NCI-H1092 treated with DMSO at 0.1 percent for 48 hours (cell line): ENCODE data around the gene PVR.
"Not testable (repeated sequence)": the region's sequence is repeated elsewhere in the genome, so short reads cannot be mapped to it uniquely, and the experiment has no call there.

Source experiments
- DNase-seq: peaks from one replicate; lab custom pipeline; 2025; lab: John Stamatoyannopoulos, UW

PVR gene

DNA sequence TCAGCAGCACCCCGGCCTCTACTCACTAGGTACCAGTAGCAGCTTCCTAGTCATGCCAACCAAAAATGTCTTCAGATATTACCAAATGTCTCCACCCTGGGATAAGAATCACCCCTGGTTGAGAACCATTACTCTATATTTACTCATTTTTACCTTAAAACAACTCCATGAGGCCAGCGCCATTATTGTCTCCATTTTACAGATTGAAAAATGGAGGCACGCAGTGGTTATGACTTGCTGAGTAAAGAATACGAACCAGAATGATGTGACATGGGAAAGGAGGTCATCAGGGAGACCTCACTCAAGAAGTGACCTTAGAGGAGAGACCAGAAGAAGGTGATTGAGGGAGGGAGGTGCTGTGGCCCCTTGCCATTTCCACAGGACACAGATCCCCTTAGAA, 29.8 kb downstream of the PVR start:
- DNase-seq: no peak

DNA sequence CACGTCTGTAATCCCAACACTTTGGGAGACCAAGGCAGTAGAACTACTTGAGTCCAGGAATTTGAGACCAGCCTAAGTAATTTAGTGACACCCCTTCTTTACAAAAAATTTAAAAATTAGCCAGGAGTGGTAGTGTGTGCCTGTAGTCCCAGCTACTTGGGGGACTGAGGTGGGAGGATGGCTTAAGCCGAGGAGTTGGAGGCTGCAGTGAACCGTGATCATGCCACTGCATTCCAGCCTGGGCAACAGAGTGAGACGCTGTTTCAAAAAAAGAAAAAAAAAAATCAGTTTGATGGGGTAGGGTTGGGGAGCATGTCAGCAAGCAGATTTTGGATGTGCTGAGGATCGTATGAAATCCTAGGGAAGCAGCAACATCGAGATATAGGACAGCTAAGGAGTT, 31.8 kb downstream of the PVR start:
- DNase-seq: no peak

- no peak for DNase-seq
These were observed 33.5 kb downstream of the PVR start for GRCh38 chr19:44677019-44677811.

DNA sequence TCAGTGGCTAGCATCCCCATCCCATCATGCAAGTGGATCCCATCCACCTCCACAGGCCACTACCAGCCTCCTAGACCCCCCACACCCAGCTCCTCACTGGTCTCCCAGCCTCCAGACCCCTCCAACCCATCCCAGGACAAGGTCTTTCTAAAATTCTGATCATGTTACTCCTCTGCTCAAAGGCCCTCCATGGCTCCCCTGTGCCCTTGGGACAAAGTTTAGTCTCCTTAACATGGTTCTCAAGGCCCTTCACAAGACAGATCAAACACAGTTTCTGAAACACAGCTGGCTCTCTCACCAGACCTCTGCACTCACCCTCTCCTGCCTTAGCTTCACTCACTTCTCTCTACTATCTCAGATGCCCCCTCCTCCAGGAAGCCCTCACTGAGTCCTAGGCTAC, 36.8 kb downstream of the PVR start:
- DNase-seq: no peak

DNA sequence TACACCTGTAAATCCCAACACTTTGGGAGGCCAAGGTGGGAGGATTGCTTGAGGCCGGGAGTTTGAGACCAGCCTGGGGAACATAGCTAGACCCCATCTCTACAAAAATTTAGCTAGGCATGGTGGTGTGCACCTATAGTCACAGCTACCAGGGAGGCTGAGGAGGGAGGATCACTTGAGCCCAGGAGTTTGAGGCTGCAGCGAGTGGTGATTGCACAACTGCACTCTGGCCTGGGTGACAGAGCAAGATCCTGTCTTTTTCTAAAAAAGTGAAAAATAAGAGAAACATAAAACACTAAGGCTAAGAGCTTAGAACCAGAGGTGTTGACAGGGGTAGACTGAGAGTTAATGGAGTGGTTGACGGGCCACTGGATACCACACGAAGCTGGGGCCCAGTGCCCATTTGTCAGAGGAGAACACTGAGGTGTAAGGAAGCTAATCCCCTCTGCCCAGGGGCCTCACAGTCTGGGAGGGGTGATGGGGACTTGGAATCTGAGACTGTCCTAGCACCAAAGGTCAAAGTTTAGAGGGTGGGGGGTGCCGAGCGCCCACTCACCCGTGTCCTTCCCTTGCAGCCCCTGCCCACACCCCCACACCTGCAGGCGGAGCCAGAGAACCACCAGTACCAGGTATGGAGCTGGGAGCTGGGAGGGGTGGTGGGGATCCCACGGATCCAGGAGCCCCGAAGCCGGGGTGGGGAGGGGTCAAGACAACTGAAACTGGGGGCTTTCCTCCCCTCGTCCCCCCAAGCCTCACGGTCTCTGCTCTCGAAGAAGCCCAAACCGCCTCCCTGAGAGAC, 38.5 kb downstream of the PVR start:
- DNase-seq: no peak

- DNase-seq: no peak
These were observed 39.1 kb downstream of the PVR start for GRCh38 chr19:44682807-44683206.

DNA sequence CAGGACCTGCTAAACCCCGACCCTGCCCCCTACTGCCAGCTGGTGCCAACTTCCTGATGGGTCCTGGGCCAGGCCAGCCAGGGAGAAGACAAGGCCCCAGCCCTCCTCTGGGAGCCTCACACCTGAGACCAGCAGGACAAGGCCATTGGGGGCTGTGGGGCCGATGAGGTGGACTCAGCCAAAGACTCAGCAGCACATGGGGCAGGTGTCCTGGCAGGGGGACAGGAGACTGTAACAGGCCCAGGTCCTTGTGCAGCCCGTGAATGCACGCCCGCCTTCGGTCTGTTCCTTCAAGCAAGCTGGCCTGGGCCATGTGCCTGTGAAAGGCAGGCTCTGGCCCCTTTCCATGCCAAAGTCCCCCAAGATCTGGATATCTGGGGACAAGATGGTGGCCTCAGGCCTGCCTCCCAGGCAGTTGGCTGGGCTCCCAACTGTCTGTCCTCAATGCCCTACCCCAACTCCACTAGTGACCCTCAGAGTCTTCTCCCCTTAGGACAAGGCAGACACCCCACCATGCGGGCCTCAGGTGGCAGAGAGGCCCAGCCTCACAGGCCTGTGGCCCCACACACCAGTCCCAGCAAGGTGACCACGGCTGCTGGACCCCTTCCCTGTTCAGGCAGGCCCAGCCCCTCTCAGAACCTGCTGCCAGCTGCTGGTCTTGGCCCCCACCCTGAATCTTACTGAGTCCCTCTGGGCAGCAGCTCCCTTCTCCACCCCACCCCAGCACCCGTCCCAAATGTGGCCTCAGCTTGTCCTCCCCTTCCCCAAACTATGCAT, 39.9 kb downstream of the PVR start:
- DNase-seq: no peak

DNA sequence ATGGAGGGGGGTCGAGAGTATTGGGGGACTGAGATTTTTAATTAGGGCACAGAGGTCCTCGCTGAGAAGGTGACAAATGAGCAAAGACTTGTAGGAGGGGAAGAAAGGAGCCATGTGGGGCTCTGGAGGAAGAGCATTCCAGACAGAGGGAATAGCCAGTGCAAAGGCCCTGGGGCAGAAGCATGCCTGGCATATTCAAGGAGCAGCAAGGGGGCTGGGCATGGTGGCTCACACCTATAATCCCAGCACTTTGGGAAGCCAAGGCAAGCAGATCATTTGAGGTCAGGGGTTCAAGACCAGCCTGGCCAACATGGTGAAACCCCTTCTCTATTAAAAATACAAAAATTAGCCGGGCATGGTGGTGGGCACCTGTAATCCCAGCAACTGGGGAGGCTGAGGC, 40.7 kb downstream of the PVR start:
- not testable (repeated sequence) for DNase-seq

DNA sequence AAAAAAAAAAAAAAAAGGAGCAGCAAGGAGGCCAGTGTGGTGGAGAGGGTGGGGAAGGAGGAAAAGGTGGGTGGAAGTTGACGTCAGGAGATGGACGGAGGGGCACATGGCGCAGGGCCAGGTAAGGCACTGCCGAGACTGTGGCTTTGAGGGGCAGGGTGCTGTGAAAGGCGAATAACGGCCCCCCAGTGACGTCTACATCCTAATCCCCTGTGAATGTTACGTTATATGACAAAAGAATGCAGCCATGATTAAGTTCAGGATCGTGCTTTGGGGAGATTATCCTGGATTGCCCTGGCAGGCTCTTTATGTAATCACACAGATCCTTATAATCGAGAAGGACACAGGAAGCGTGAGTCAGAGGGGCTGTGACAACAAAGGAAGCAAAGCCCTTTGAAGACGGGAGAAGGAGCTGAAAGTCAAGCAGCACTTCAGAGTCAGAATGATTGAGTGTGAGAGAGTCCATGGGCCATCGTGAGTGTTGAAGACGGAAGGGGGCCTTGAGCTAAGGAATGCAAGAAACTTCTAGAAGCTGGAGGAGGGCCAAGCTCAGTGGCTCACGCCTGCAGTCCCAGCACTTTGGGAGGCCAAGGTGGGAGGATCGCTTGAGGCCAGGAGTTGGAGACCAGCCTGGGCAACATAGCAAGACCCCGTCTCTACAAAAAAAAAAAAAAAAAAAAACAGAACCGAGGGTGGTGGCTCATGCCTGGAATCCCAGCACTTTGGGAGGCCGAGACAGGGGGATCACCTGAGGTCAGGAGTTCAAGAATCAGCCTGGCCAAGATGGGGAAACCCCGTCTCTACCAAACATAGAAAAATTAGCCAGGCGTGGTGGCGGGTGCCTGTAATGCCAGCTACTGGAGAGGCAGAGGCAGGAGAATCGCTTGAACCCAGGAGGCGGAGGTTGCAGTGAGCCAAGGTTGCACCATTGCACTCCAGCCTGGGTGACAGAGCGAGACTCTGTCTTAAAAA, 41.5 kb downstream of the PVR start:
- DNase-seq: no peak

DNA sequence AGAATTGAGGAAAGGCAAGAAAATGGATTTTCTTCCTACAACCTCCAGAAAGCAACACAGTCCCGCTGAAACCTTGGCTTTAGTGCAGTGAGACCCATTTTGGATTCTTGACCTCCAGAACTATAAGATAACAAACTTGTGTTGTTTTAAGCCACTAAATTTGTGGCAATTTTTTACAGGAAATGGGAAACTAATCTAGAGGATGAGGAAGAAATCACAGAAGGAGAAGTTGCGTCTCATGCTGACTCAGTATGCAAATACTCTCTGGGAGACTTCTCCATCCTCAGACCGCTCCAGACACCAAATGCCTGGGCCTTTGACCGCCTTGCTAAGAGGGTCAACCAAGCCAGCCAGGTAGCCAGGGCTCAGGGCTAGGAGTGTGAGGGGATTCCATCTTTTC, 42.2 kb downstream of the PVR start:
- DNase-seq: no peak

DNA sequence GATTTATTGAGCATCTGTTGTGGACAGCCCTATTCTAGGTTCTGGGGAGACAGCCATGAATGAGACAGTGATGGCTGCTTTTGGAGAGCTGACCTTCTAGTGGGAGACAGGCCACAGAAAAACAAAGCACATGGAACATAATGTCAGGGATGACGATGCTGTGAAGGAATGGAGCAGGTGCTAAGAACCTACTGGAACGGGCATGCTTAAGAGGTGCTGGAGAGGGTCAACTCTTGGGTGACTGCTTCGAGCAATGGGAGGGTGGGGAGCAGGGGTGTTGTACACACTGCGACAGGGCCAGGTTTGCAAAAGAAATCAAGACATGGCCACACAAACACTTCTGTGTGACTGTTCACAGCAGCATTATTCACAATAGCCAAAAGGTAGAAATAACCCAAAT, 43.2 kb downstream of the PVR start:
- DNase-seq: no peak

- no peak for DNase-seq
These were observed 44.2 kb downstream of the PVR start for GRCh38 chr19:44687888-44688287.

DNA sequence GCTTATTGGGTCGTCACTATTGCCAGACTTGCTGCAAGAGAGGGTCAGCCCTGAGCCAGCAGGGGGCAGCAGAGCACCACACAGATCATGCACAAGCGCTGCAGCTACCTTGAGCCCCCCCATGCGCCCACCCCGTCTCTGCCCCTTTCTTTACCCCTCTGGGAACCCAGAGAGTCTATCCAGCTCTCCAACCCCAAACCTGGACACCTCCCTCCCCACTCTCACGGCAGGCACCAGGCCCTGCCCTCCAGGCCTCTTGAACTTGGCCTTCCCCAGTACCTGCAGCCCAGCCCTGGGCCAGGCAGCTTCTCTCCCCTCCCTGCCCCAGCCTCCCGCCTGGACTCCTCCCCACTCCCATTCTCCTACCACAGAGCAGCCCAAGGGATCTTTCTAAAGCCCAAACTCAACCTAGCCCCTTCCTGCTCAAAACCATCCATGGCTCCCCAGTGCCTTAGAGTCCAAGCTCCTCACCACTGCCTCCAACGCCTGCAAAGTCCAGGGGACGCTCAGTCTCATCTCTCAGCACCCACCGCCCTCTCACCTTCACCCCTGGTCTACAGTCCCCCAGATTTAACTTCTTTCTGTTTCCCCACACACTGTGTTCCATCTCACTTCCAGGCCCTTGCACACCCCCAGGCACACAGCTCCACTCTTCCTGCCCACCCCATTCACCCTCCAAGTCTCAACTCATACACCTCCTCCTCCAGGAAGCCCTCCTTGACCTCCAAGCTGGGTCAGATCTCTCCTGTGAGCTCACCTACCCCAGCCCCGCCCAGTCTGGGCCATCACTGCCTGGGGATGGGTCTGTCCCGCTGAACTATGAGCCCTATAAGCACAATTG, 45.8 kb downstream of the PVR start:
- DNase-seq: peak; percentile 51

- DNase-seq: no peak
These were observed 46.4 kb downstream of the PVR start for GRCh38 chr19:44690131-44690440.

- no peak for DNase-seq
These were observed 48.6 kb downstream of the PVR start for GRCh38 chr19:44692379-44692721.

DNA sequence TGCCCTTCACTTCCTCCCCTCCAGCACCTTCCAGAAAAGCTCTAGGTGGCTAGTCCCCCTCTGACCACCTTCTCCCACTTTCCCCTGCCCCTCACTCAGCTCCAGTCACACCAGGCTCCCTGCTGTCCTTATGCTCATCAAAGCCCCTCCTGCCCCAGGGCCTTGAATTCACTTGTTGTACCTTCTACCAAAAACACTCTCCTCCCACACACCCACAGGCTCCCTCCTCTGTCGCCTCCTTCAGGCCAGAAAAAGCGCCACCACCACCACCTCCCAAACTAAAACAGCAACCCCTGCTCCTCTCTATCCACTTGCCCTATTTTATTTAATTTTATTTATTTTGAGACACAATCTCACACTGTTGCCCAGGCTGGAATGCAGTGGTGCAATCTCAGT, 50.5 kb downstream of the PVR start:
- no peak for DNase-seq

DNA sequence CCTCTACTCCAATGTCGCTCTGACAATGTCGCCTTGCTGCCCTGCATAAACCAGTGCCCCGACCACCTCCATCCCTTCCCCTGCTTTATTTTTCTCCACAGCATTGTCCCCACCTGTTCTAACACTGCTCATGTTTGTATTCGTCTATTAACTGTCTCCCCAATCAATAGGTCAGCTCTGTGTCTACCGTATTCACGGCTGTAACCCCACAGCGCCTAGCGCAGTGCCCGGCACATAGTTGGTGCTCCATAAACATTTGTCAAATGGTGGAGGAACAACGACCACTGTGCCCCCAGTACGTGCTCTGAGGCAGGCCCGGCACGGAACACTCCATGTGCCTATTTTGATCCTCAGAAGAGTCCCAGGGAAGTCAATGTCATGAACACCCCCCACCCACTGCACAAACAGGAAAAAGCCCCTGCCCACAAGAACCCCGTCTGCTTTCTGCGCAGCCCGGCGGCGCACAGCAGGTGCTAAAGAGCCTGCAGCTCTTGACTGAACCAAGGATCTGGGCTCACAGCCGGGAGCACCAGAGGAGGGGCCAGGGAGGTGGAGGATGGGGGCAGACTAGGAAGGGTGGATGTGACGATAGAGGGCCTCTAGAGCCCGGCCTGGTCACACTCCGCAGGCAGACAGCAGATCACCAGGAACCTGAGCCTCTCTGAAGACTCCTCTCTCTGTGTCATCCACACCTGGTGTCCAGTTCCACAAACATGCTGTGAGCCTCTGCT, 53.4 kb downstream of the PVR start:
- peak; percentile 74 for DNase-seq

DNA sequence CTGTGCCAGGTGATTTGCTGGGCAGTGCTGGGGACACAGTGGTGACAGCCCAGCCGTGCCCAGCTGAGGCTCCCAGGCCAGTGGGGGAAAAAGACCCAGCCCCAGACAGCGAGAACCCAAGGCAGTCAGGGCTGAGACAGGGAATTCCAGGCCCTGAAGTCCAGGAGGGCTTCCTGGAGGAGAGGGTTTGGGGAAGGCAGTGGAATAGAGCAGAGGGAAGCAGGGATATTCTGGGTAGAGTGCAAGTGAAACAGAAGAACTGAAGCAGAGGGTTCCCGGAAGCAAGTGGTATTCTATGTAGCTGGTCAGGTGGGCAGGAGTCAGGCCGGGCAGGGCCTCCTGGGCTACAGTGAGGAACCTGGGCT, 53.9 kb downstream of the PVR start:
- no peak for DNase-seq

DNA sequence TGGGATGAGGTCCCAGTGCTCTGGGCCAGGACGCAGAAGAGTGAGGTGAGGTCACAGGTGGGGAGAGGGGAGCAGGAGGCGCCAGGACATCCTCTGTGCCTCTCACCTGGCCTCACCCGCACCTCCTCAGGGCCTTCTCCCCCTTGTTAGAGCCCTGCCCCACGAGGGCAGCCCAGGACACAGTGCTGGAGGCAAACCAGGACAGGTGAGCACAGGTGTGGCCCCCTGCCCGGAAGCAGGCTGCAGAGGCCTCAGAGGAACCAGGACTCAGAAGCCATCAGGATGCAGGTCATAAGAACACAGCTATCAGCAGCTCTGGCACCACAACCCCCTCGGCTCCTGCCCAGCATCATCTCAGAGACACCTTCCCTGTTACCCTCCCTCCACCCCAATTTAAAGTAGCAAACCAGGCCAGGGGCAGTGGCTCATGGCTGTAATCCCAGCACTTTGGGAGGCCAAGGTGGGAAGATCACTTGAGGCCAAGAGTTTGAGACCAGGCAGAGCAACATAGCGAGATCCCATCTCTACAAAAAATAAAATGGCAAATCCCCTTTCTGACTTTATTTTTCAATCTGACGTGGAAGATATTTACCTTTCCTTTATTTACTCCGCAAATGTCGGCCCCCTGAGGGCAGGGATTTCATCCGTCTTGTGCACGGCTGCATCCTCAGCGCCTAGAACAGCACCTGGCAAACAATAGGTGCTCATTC, 54.9 kb downstream of the PVR start, which contains the start of gene CEACAM16:
Gene CEACAM16 (plus strand): TSS at position 660 of the 710 bp plus-strand sequence. CDS start 2,306 bp downstream, outside the sequence.
- no peak for DNase-seq
